ENCODE measurements around the gene ACER2.

GRCh38 chr9:19409401-19410194 is 789 bp downstream of the ACER2 start:
- TF ChIP-seq GLIS3 (CRISPR knock-in tag; IDR thresholded peaks at IDR 0.05) (no peak), TOX (CRISPR knock-in tag; IDR thresholded peaks at IDR 0.05; ENCODE audit: borderline replicate concordance) (no peak), RARB (CRISPR knock-in tag; IDR thresholded peaks at IDR 0.05) (no peak), ZNF8 (CRISPR knock-in tag; IDR thresholded peaks at IDR 0.05) (no peak), ZFP30 (CRISPR knock-in tag; IDR thresholded peaks at IDR 0.05) (no peak), PATZ1 (CRISPR knock-in tag; IDR thresholded peaks at IDR 0.05; ENCODE audit: borderline replicate concordance) (no peak), CREB5 (CRISPR knock-in tag; IDR thresholded peaks at IDR 0.05; ENCODE audit: low read depth) (no peak), ZFP3 (CRISPR knock-in tag; IDR thresholded peaks at IDR 0.05) (no peak), ESRRG (CRISPR knock-in tag; IDR thresholded peaks at IDR 0.05) (no peak)

Measured in SK-N-SH treated with all-trans-retinoic acid at 6 μM for 48 hours (cell line).